SK-N-SH treated with all-trans-retinoic acid at 6 μM for 48 hours (cell line): ENCODE measurements around the gene SH3PXD2B.
A peak's percentile ranks its signal among the peaks of the same experiment; 100 is the strongest.
"Not testable (repeated sequence)": the region's sequence is repeated elsewhere in the genome, so short reads cannot be mapped to it uniquely, and the experiment has no call there.

Source experiments
- ATAC-seq: fragments of 200-7000 bp; cut with Tn5 transposase; 3 replicates; pipeline ENCODE4 v1.9.1; 2020; ENCODE audit warnings: mild to moderate bottlenecking, moderate library complexity
- ARNTL ChIP-seq: fragments of 450-650 bp; formaldehyde crosslinking; IDR thresholded peaks from 2 replicates; pipeline ENCODE4 v1.5.0; 2020; ENCODE audit warnings: low read depth, mild to moderate bottlenecking, moderate library complexity, borderline replicate concordance
- CREB5 ChIP-seq: fragments of 250-450 bp; sonication (Bioruptor Pico); IDR thresholded peaks from 2 replicates; pipeline ENCODE4 v1.5.1; 2020; ENCODE audit warnings: low read depth, mild to moderate bottlenecking, moderate library complexity
- CSDC2 ChIP-seq: fragments of 250-450 bp; sonication (Bioruptor Pico); IDR thresholded peaks from 2 replicates; pipeline ENCODE4 v1.5.0; 2020; ENCODE audit warnings: mild to moderate bottlenecking, moderate library complexity
- CSRNP3 ChIP-seq: fragments of 250-450 bp; sonication (Bioruptor Pico); IDR thresholded peaks from 2 replicates; pipeline ENCODE4 v1.5.1; 2021; ENCODE audit warnings: mild to moderate bottlenecking, moderate library complexity
- ESRRG ChIP-seq: fragments of 250-450 bp; sonication (Bioruptor Pico); IDR thresholded peaks from 2 replicates; pipeline ENCODE4 v1.6.1; 2021; ENCODE audit warnings: mild to moderate bottlenecking
- GLIS3 ChIP-seq: fragments of 250-450 bp; sonication (Bioruptor Pico); IDR thresholded peaks from 2 replicates; pipeline ENCODE4 v1.5.0; 2020; ENCODE audit warnings: mild to moderate bottlenecking, moderate library complexity
- OSR1 ChIP-seq: fragments of 250-450 bp; sonication (Bioruptor Pico); IDR thresholded peaks from 2 replicates; pipeline ENCODE4 v1.8.0; 2022; ENCODE audit warnings: moderate library complexity, mild to moderate bottlenecking, inconsistent platforms
- POU6F1 ChIP-seq: fragments of 250-450 bp; sonication (Bioruptor Pico); IDR thresholded peaks from 2 replicates; pipeline ENCODE4 v1.8.0; 2021; ENCODE audit warnings: low read depth, mild to moderate bottlenecking, moderate library complexity, borderline replicate concordance
- PPARA ChIP-seq: fragments of 250-450 bp; sonication (Bioruptor Pico); IDR thresholded peaks from 2 replicates; pipeline ENCODE4 v1.5.0; 2020; ENCODE audit warnings: mild to moderate bottlenecking, borderline replicate concordance
- RARB ChIP-seq: fragments of 250-450 bp; sonication (Bioruptor Pico); IDR thresholded peaks from 2 replicates; pipeline ENCODE4 v1.8.0; 2021; ENCODE audit warnings: mild to moderate bottlenecking, moderate library complexity
- SNAI2 ChIP-seq: fragments of 250-450 bp; sonication (Bioruptor Pico); IDR thresholded peaks from 2 replicates; pipeline ENCODE4 v1.5.0; 2020; ENCODE audit warnings: mild to moderate bottlenecking, moderate library complexity
- TCF4 ChIP-seq: fragments of 250-450 bp; sonication (Bioruptor Pico); IDR thresholded peaks from 2 replicates; pipeline ENCODE4 v1.8.0; 2021; ENCODE audit warnings: mild to moderate bottlenecking, moderate library complexity, borderline replicate concordance
- TOX ChIP-seq: fragments of 250-450 bp; sonication (Bioruptor Pico); IDR thresholded peaks from 2 replicates; pipeline ENCODE4 v1.8.0; 2021; ENCODE audit warnings: mild to moderate bottlenecking, moderate library complexity, borderline replicate concordance
- TSHZ2 ChIP-seq: fragments of 250-450 bp; sonication (Bioruptor Pico); IDR thresholded peaks from 2 replicates; pipeline ENCODE4 v1.5.0; 2020; ENCODE audit warnings: mild to moderate bottlenecking, moderate library complexity
- ZC3H10 ChIP-seq: fragments of 250-450 bp; sonication (Bioruptor Pico); IDR thresholded peaks from 2 replicates; pipeline ENCODE4 v1.5.1; 2021; ENCODE audit warnings: mild to moderate bottlenecking, moderate library complexity
- ZFP3 ChIP-seq: fragments of 250-450 bp; sonication (Bioruptor Pico); IDR thresholded peaks from 2 replicates; pipeline ENCODE4 v1.5.0; 2020; ENCODE audit warnings: mild to moderate bottlenecking, moderate library complexity
- ZFP30 ChIP-seq: fragments of 450-650 bp; formaldehyde crosslinking; IDR thresholded peaks from 2 replicates; pipeline ENCODE4 v1.5.0; 2022; ENCODE audit warnings: mild to moderate bottlenecking, moderate library complexity
- ZNF565 ChIP-seq: fragments of 450-650 bp; formaldehyde crosslinking; conservative IDR thresholded peaks from 2 replicates; pipeline ENCODE4 v1.5.0; 2020; ENCODE audit warnings: low read depth, mild to moderate bottlenecking, moderate library complexity
- ZNF70 ChIP-seq: fragments of 450-650 bp; formaldehyde crosslinking; IDR thresholded peaks from 2 replicates; pipeline ENCODE4 v1.5.0; 2020; ENCODE audit warnings: mild to moderate bottlenecking, moderate library complexity
- ZNF8 ChIP-seq: fragments of 450-650 bp; formaldehyde crosslinking; IDR thresholded peaks from 2 replicates; pipeline ENCODE4 v1.5.0; 2020; ENCODE audit warnings: mild to moderate bottlenecking, moderate library complexity

The SH3PXD2B gene

GRCh38 chr5:172410662-172411483 is 43.5 kb downstream of the SH3PXD2B start:
- no peak for TF ChIP-seq ZNF565
- ATAC-seq = peak; percentile 8; the same call in 1 of the 3 replicates

GRCh38 chr5:172410160-172410559 is 44.2 kb downstream of the SH3PXD2B start:
- TF ChIP-seq PPARA (CRISPR knock-in tag) (no peak), ZNF565 (no peak), TCF4 (CRISPR knock-in tag) (no peak), CSRNP3 (no peak), OSR1 (CRISPR knock-in tag) (no peak), GLIS3 (no peak), ESRRG (CRISPR knock-in tag) (no peak), TSHZ2 (CRISPR knock-in tag) (no peak), ZFP30 (CRISPR knock-in tag) (no peak), ZNF70 (CRISPR knock-in tag) (no peak), CSDC2 (CRISPR knock-in tag) (no peak), ARNTL (CRISPR knock-in tag) (no peak), RARB (no peak), SNAI2 (CRISPR knock-in tag) (no peak), ZFP3 (no peak), TOX (CRISPR knock-in tag) (no peak)
- TF ChIP-seq, all 23 proteins: peak for 0
- no peak for ATAC-seq

- ATAC-seq = not testable (repeated sequence)
- peak; percentile 84 for TF ChIP-seq ZNF8 (CRISPR knock-in tag)
Measured at GRCh38 chr5:172409477-172409876, 44.8 kb downstream of the SH3PXD2B start.

- no peak for TF ChIP-seq RARB
- TF ChIP-seq ZC3H10 (CRISPR knock-in tag) = no peak
- TF ChIP-seq CSRNP3 = no peak
- ATAC-seq = peak; percentile 69
Measured at GRCh38 chr5:172407822-172408221, 46.5 kb downstream of the SH3PXD2B start.

- peak; percentile 28; the same call in 1 of the 3 replicates for ATAC-seq
- no peak for TF ChIP-seq CSDC2 (CRISPR knock-in tag)
Measured at GRCh38 chr5:172407241-172407691, 47.1 kb downstream of the SH3PXD2B start.

GRCh38 chr5:172405226-172406107 is 48.9 kb downstream of the SH3PXD2B start:
- no peak for ATAC-seq
- no peak for TF ChIP-seq ZNF565
- no peak for TF ChIP-seq GLIS3
- TF ChIP-seq POU6F1 (CRISPR knock-in tag) = no peak
- no peak for TF ChIP-seq ZFP30 (CRISPR knock-in tag)
- no peak for TF ChIP-seq ZFP3
- TF ChIP-seq ZC3H10 (CRISPR knock-in tag) = no peak
- TF ChIP-seq ZNF70 (CRISPR knock-in tag) = no peak
- TF ChIP-seq CSDC2 (CRISPR knock-in tag) = no peak
- TF ChIP-seq RARB = no peak
- no peak for TF ChIP-seq ESRRG (CRISPR knock-in tag)
- TF ChIP-seq CREB5 (CRISPR knock-in tag) = no peak
- no peak for TF ChIP-seq PPARA (CRISPR knock-in tag)
